MCF 10A (cell line): ENCODE measurements around the gene IFI44. TPM values are rescaled to one million over a fixed set of nuclear protein-coding genes. Genes with fewer than 3 reads are reported as not detected.
A peak's percentile ranks its signal among the peaks of the same experiment; 100 is the strongest.

Experiments used
- BruUV-seq: library from RNA; stranded (reverse); fragments of 400-500 nt; replicated peaks from 2 replicates; lab custom pipeline; 2021; lab: Mats Ljungman, UMichigan
- CTCF ChIA-PET: fragments of 300-600 bp; sonication (Branson Sonifier 250); formaldehyde crosslinking; extraction: SDS; loops from one replicate; lab custom pipeline; 2021; ENCODE audit warnings: antibody characterized with exemption, inconsistent platforms; lab: Yijun Ruan, JAX
- POLR2A ChIA-PET: fragments of 300-600, 350-650 bp; sonication (Branson Sonifier 250); formaldehyde crosslinking; extraction: SDS; loops from one replicate; lab custom pipeline; 2020; ENCODE audit warnings: antibody characterized with exemption, inconsistent platforms; lab: Yijun Ruan, JAX
- DNase-seq: peaks from one replicate; pipeline ENCODE4 v3.0.0-alpha.2; 2018; ENCODE audit not compliant: unreplicated experiment
- H3K27ac Mint-ChIP-seq: one replicate; pipeline ENCODE4 v1.8.0; 2022; ENCODE audit warnings: mild to moderate bottlenecking, low read depth, mixed read lengths; ENCODE audit not compliant: unreplicated experiment
- H3K27me3 Mint-ChIP-seq: one replicate; pipeline ENCODE4 v1.8.0; 2022; ENCODE audit warnings: mixed read lengths; ENCODE audit not compliant: insufficient read depth, unreplicated experiment
- H3K36me3 Mint-ChIP-seq: one replicate; pipeline ENCODE4 v1.8.0; 2022; ENCODE audit warnings: mild to moderate bottlenecking, moderate library complexity, mixed read lengths; ENCODE audit not compliant: insufficient read depth, unreplicated experiment
- H3K4me1 Mint-ChIP-seq: one replicate; pipeline ENCODE4 v1.8.0; 2022; ENCODE audit warnings: mixed read lengths; ENCODE audit not compliant: insufficient read depth, unreplicated experiment
- H3K4me3 Mint-ChIP-seq: one replicate; pipeline ENCODE4 v1.8.0; 2022; ENCODE audit warnings: mild to moderate bottlenecking, moderate library complexity, mixed read lengths; ENCODE audit not compliant: unreplicated experiment
- H3K9me3 Mint-ChIP-seq: one replicate; pipeline ENCODE4 v1.8.0; 2022; ENCODE audit warnings: mixed read lengths; ENCODE audit not compliant: unreplicated experiment
- intact Hi-C: fragments of 100-400 bp; cut with micrococcal nuclease; formaldehyde crosslinking; loops from 2 replicates; pipeline ENCODE4 v1.14.1; 2022
- total RNA-seq: library from RNA; stranded (reverse); gene quantifications from 2 replicates; pipeline ENCODE4 v1.2.3, GENCODE V29; 2022
- TF ChIP-seq, protein P1 (sequence below): fragments of 200-600 bp; IDR thresholded peaks from one replicate; pipeline ENCODE4 v1.8.0; 2022; ENCODE audit warnings: antibody characterized with exemption, mild to moderate bottlenecking; ENCODE audit not compliant: unreplicated experiment

Gene IFI44
- total RNA-seq, 1 experiment from 2014 or later = 7.5 TPM

DNA sequence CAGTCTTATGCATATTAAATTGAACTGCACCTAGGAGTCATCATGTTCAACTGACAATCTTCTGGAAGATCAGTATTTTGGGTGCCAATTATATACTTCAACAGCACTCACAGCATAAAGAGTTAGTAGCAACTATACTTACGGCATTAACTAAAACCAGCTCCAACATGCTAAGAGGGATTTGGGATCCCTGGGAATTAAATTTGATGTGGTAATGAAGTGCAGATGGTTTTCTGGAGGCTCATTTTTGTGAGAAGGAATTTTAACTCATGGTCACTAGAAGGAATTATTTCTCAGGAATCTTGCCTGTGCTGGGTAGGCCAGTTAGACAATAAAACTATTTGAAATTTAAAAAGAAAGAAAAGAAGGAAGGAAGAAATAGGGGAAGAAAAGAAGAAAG lies 18.3 kb downstream of the IFI44 start:
- Mint-ChIP-seq H3K36me3 (peaks cover 5% of the 10 kb centered on the region), H3K27me3 (no peaks in the 10 kb centered on the region), H3K9me3 (no peaks in the 10 kb centered on the region), H3K4me3 (no peak overlapping the region), H3K4me1 (no peaks in the 10 kb centered on the region), H3K27ac (no peak overlapping the region)
- ChIA-PET CTCF (interaction anchor here (1.2 kb wide), 1 partner anchor 523 kb away, joined by 4 read pairs; no protein-coding TSS in a partner anchor), POLR2A (interaction anchor here (0.5 to 1.0 kb wide), 3 partner anchors 18 to 992 kb away, joined by 3 to 4 read pairs (median 3); partner anchors contain the start of gene IFI44)
- intact Hi-C loops = no loop called here
- no peak for DNase-seq
- TF ChIP-seq, protein P1, sequence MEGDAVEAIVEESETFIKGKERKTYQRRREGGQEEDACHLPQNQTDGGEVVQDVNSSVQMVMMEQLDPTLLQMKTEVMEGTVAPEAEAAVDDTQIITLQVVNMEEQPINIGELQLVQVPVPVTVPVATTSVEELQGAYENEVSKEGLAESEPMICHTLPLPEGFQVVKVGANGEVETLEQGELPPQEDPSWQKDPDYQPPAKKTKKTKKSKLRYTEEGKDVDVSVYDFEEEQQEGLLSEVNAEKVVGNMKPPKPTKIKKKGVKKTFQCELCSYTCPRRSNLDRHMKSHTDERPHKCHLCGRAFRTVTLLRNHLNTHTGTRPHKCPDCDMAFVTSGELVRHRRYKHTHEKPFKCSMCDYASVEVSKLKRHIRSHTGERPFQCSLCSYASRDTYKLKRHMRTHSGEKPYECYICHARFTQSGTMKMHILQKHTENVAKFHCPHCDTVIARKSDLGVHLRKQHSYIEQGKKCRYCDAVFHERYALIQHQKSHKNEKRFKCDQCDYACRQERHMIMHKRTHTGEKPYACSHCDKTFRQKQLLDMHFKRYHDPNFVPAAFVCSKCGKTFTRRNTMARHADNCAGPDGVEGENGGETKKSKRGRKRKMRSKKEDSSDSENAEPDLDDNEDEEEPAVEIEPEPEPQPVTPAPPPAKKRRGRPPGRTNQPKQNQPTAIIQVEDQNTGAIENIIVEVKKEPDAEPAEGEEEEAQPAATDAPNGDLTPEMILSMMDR = no peak
- no TSS peak for BruUV-seq

DNA sequence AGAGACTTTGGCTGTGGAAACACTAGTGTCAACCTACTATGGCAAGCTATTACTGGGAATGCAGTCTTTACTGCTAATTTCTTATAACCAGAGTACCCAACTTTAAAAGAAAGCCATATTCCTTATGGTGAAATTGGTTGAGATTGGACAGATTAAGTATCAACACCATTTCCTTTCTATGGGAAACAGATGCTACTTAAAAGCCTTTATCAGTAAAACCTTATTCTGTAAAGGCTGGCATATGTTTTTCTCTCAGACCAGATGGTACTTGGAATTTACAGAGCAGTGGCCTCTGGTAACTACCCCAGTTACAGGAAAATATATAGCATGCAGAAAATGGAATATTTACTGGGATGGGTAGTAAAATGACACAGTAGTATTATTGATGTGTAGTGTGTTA lies 18.8 kb downstream of the IFI44 start:
- H3K4me3 Mint-ChIP-seq = no peak overlapping the region
- H3K4me1 Mint-ChIP-seq = no peaks in the 10 kb centered on the region
- no peak for DNase-seq
- H3K9me3 Mint-ChIP-seq = no peaks in the 10 kb centered on the region
- H3K36me3 Mint-ChIP-seq = peaks cover 5% of the 10 kb centered on the region
- POLR2A ChIA-PET = interaction anchor here (0.5 kb wide), 1 partner anchor 49 kb away, joined by 3 read pairs; no protein-coding TSS in a partner anchor
- no peak overlapping the region for H3K27ac Mint-ChIP-seq
- H3K27me3 Mint-ChIP-seq = no peaks in the 10 kb centered on the region
- CTCF ChIA-PET = interaction anchor here (2.0 kb wide), 1 partner anchor 51 kb away, joined by 7 read pairs; no protein-coding TSS in a partner anchor
- intact Hi-C loops = no loop called here
- BruUV-seq = no TSS peak
- TF ChIP-seq, protein P1 = no peak

- Mint-ChIP-seq H3K27ac (no peak overlapping the region), H3K36me3 (no peaks in the 10 kb centered on the region), H3K27me3 (no peaks in the 10 kb centered on the region), H3K4me1 (no peaks in the 10 kb centered on the region), H3K4me3 (no peak overlapping the region), H3K9me3 (no peaks in the 10 kb centered on the region)
- CTCF ChIA-PET = interaction anchor here (0.6 to 5.8 kb wide), 11 partner anchors 9 to 541 kb away, joined by 3 to 56 read pairs (median 6); partner anchors contain the start of gene IFI44L
- no TSS peak for BruUV-seq
- DNase-seq = no peak
- POLR2A ChIA-PET = interaction anchor here (3.0 kb wide), 1 partner anchor 52 kb away, joined by 21 read pairs; the partner anchor contains the start of gene IFI44L
- intact Hi-C loops = no loop called here
- TF ChIP-seq, protein P1 = no peak
These were observed 22.8 kb downstream of the IFI44 start for GRCh38 chr1:78672428-78672827.

- BruUV-seq = no TSS peak
- TF ChIP-seq, protein P1 = no peak
- intact Hi-C loops = no loop called here
- no peak overlapping the region for H3K4me3 Mint-ChIP-seq
- POLR2A ChIA-PET = interaction anchor here (3.0 kb wide), 1 partner anchor 53 kb away, joined by 21 read pairs; the partner anchor contains the start of gene IFI44L
- H3K27me3 Mint-ChIP-seq = no peaks in the 10 kb centered on the region
- no peak overlapping the region for H3K27ac Mint-ChIP-seq
- H3K9me3 Mint-ChIP-seq = no peaks in the 10 kb centered on the region
- peak; percentile 23 for DNase-seq
- H3K36me3 Mint-ChIP-seq = no peaks in the 10 kb centered on the region
- H3K4me1 Mint-ChIP-seq = no peaks in the 10 kb centered on the region
- CTCF ChIA-PET = interaction anchor here (0.6 to 5.8 kb wide), 15 partner anchors 13 to 735 kb away, joined by 3 to 56 read pairs (median 4); partner anchors contain the start of genes IFI44 and IFI44L
These were observed 23.5 kb downstream of the IFI44 start for GRCh38 chr1:78673120-78673519.
